Muscle layer of duodenum (tissue), 2 donors: ENCODE data around the gene PLPPR3.
"Not testable (repeated sequence)": the region's sequence is repeated elsewhere in the genome, so short reads cannot be mapped to it uniquely, and the experiment has no call there.

Experiments used
- H3K27ac ChIP-seq: one replicate; pipeline ENCODE4 v1.7.0; 2013; ENCODE audit warnings: mild to moderate bottlenecking, low read length
- H3K27me3 ChIP-seq: one replicate; pipeline ENCODE4 v1.7.0; 2013; ENCODE audit warnings: low read depth, mild to moderate bottlenecking, control low read depth, low read length
- H3K36me3 ChIP-seq, 2 donors: one replicate each; pipeline ENCODE4 v1.7.0; 2013; ENCODE audit warnings: low read length in 2 of 2, control low read depth in 1 of 2, mild to moderate bottlenecking in 1 of 2; ENCODE audit not compliant: insufficient read depth in 2 of 2, control insufficient read depth in 1 of 2
- H3K4me1 ChIP-seq, 2 donors: one replicate each; pipeline ENCODE4 v1.7.0; 2013; ENCODE audit warnings: low read length in 2 of 2, mild to moderate bottlenecking in 2 of 2, control low read depth in 1 of 2, moderate library complexity in 1 of 2; ENCODE audit not compliant: insufficient read depth in 2 of 2, control insufficient read depth in 1 of 2
- H3K4me3 ChIP-seq, 2 donors: one replicate each; pipeline ENCODE4 v1.7.0; 2013; ENCODE audit warnings: low read length in 2 of 2, low read depth in 1 of 2, mild to moderate bottlenecking in 1 of 2
- H3K9me3 ChIP-seq, 2 donors: one replicate each; pipeline ENCODE4 v1.7.0; 2013; ENCODE audit warnings: low read length in 2 of 2, control low read depth in 1 of 2, mild to moderate bottlenecking in 1 of 2; ENCODE audit not compliant: control insufficient read depth in 1 of 2
- donor health status: healthy.

Gene PLPPR3

DNA sequence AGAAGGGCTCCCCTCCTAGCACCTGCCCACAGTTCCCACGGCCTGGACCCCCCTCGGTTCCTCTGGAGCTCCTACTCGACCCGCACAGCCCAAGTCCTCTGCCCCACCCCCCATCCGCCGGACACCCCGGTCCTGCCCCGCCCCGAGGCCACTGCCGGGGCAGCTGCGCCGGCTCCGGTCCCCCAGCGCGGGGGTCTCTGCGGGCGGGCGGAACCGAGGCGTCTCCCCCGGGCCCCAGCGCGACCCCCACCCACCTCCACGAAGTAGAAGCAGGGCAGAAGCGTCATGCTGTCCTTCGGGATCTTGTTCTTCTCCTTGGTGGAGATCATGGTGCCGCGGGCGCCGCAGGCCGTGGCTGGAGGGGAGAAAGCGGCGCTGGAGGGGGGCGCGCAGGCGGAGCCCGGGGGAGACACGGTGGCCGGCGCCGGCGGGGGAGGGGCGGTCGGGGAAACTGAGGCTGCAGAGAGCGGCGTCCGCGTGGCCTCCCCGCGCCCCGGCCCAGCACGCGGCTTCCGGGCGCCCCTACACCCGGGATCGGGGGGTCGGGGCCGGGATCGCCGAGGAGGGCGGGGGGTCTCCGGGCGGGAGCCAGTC lies 427 bp downstream of the PLPPR3 start:
- H3K36me3 ChIP-seq: no peaks in the 10 kb centered on the region
- H3K9me3 ChIP-seq: no peaks in the 10 kb centered on the region
- H3K27ac ChIP-seq: no peak overlapping the region
- H3K4me3 ChIP-seq: peak overlapping the region in 1 of 2 donors; percentile 55
- peaks cover 5% of the 10 kb centered on the region for H3K27me3 ChIP-seq
- H3K4me1 ChIP-seq: peaks cover 0 to 15% of the 10 kb centered on the region in 2 donors

DNA sequence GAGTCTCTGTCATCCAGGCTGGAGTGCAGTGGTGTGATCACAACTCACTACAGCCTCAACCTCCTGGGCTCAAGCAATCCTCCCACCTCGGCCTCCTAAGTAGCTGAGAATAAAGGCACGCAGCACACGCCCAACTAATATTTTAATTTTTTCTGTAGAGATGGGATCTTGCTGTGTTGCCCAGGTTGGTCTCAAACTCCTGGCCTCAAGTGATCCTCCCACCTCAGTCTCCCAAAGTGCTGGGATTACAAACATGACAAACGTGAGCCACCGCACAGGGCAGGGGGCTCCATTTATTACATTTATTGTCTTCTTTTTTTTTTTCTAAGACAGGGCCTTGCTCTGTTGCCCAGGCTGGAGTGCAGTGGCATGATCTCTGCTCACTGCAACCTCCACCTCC lies 1.5 kb downstream of the PLPPR3 start:
- H3K9me3 ChIP-seq, H3K27me3 ChIP-seq, H3K27ac ChIP-seq, H3K4me3 ChIP-seq, H3K36me3 ChIP-seq: not testable (repeated sequence)
- H3K4me1 ChIP-seq: peaks cover 0 to 15% of the 10 kb centered on the region in 2 donors

DNA sequence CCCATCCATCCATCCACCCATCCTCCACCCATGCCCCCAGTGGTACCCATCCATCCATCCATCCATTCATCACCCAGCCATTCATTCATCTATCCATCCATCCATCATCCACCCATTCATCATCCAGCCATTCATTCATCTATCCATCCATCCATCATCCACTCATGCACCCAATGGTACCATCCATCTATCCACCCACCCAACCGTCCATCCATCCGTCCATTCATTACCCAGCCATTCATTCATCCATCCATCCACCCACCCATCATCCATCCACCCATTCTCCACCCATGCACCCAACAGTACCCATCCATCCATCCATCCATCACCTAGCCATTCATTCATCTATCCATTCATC lies 5.3 kb downstream of the PLPPR3 start:
- Histone ChIP-seq H3K4me1 (peaks cover 0 to 4% of the 10 kb centered on the region in 2 donors), H3K9me3 (no peaks in the 10 kb centered on the region)

DNA sequence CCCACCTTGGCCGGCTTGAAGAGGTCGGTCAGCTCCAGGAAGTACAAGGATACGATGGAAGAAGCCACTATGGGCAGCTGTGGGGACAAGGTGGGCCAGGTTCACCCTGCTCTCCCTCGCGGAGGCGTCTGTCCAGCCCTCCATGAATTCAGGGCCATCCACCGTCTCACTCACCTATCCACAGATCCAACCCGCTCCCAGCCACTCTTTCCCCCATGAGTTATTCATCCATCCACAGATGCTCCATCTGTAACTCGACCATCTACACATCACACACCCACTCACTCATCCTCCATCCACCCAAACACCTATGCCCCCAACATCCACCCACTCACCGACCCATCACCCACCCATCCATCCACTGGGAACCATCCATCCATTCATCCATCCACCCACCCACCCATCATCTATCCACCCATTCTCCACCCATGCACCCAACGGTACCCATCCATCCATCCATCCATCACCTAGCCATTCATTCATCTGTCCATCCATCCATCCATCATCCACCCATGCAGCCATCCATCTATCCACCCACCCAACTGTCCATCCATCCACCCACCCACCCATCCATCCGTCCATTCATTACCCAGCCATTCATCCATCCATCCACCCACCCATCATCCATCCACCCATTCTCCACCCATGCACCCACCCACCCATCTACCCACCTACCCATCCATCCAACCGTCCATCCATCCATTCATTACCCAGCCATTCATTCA lies 5.8 kb downstream of the PLPPR3 start:
- no peak overlapping the region for H3K4me3 ChIP-seq
- no peaks in the 10 kb centered on the region for H3K27me3 ChIP-seq
- H3K27ac ChIP-seq: no peak overlapping the region
- no peaks in the 10 kb centered on the region for H3K9me3 ChIP-seq
- peaks cover 7 to 24% of the 10 kb centered on the region in 2 donors for H3K36me3 ChIP-seq
- H3K4me1 ChIP-seq: no peaks in the 10 kb centered on the region

More for the DNA sequence above, 5.3 kb downstream of the PLPPR3 start:
- Histone ChIP-seq H3K36me3 (peaks cover 2 to 18% of the 10 kb centered on the region in 2 donors), H3K27me3 (no peaks in the 10 kb centered on the region), H3K27ac (no peak overlapping the region), H3K4me3 (no peak overlapping the region)

DNA sequence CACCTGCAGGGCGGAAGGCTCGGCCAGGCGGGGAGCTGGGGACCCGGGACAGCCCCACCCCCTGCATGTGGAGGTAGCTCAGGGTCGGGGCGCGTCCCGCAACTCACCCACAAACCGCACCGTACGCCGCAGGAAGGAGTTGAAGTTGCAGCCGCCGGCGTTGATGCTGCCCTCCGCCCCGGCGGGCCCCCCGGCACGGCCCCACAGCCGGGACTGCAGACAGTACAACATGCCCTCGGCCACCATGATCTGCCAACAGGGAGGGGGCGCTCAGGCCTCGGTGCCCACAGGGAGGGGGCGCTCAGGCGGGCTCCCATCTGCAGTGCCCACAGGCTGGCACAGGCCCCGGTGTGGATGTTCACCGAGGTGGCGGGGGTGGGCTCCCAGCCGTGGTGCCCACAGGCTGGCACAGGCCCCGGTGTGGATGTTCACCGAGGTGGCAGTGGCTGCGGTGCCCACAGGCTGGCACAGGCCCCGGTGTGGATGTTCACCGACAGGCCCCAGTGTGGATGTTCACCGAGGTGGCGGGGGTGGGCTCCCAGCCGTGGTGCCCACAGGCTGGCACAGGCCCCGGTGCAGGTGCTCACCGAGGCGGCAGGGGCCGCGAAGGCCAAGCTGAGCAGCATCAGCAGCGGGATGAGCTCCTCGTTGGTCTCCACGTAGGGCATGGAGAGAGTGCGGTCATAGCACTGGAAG lies 6.5 kb downstream of the PLPPR3 start:
- Histone ChIP-seq H3K9me3 (no peaks in the 10 kb centered on the region), H3K27ac (no peak overlapping the region), H3K4me3 (no peak overlapping the region), H3K36me3 (peaks cover 14 to 31% of the 10 kb centered on the region in 2 donors), H3K27me3 (no peaks in the 10 kb centered on the region), H3K4me1 (no peaks in the 10 kb centered on the region)

DNA sequence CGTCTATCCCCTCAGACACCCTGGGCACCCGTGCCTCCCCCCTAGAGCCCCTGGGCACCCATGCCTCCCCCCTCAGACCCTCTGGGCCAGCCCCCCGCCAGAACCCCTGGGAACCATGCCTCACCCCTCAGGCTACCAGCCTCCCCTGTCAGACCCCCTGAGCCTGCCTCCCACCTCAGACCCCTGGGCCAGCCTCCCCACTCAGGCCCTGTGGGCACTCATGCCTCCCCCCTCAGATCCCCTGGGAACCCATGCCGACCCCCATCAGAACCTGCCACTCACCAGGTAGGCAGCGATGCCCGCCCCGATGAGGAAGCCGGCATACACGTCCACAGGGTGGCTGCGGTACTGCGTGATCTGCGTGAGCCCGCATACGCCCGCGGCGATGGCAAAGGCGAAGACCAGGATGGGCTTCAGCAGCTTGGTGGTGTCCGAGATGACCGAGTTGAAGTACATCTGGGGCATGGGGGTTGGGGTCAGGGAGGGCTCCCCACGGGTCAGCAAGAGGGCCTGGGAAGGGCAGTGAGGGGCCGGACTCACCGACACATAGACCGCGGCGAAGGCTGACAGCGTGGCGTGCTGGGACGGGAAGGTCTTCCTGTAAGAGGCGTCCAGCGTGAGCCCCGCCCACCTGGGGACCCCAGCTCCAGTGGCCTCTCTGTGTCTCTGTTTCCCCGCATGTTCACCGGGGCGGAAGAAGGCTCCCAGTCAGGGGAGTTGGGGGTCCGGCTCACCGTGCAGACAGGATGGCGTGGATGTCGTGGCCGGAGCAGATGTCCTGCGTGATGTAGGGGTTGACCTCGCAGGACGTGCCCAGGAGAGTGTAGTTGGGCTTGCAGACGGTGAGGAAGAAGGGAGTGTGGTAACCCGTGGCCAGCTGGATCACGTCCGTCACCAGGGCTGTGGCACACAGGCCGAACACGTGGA lies 7.3 kb downstream of the PLPPR3 start:
- no peaks in the 10 kb centered on the region for H3K27me3 ChIP-seq
- H3K27ac ChIP-seq: no peak overlapping the region
- peaks cover 21 to 39% of the 10 kb centered on the region in 2 donors for H3K36me3 ChIP-seq
- H3K9me3 ChIP-seq: no peaks in the 10 kb centered on the region
- no peak overlapping the region for H3K4me3 ChIP-seq
- no peaks in the 10 kb centered on the region for H3K4me1 ChIP-seq

DNA sequence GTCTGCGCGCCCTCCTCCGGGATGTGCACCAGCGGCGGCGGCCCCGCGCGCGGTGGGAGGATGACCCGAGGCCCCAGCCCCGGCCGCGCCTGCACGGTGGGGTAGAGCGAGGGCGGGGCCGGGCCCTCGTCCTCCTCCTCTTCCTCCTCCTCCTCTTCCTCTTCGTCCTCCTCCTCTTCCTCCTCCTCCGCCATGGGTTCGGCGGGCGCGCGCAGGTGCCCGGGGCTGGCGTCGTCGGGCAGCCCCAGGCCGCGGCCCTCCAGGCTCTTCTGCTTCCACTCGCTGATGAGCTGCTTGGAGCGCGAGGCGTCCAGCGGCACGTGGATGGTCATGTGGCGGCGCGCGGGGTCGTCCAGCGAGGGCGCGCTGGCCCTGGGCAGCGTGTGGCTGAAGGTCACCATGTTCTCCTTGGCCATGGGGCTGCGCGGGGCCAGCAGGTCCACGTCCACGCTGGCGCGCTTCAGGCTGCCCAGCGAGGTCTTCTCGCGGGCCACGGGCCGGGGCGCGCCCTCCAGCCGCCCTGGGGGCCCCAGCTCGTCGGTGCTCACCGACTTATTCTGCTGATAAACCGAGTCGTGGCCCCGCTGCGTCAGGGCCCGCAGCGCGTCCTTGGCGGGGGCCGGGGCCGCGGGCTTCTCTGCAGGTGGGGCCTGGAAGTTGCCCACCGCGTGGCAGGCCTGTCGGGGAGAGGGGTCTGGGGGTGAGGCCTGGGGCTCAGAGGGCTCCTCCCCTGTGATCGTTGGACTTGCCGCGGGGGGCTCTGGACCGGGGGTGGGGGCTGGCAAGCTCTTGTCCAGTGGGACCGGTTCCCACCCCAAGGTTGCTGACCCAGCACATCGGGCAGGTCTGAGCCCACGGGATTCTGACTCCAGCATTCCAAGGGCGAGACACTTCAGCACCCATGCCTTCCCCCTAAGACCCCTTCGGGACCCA lies 8.3 kb downstream of the PLPPR3 start:
- H3K27me3 ChIP-seq: no peaks in the 10 kb centered on the region
- no peaks in the 10 kb centered on the region for H3K9me3 ChIP-seq
- no peak overlapping the region for H3K27ac ChIP-seq
- no peaks in the 10 kb centered on the region for H3K4me1 ChIP-seq
- no peak overlapping the region for H3K4me3 ChIP-seq
- H3K36me3 ChIP-seq: peaks cover 21 to 47% of the 10 kb centered on the region in 2 donors

DNA sequence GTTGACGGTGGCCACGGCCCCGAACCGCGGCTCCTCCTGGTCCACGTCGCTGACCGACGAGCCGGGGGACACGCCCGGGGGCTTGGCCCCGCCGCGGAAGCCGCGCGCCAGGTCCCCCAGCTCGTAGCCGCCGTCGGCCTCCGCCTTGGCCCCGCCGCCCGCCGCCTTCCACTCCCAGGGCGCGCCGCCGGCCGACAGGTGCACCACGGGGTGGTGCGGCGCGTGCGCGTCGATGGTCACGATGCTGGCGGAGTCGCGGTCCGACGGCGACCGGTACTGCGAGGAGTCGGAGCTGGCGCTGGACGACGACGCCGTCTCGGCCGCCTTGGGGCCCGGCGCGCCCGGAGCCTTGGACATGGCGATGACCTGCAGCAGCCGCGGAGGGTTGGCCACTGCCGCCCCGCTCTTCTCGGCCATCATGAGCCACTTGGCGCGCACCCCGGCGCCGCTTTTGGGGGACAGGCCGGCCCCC lies 9.0 kb downstream of the PLPPR3 start:
- peaks cover 24 to 53% of the 10 kb centered on the region in 2 donors for H3K36me3 ChIP-seq
- no peaks in the 10 kb centered on the region for H3K27me3 ChIP-seq
- H3K27ac ChIP-seq: no peak overlapping the region
- H3K4me3 ChIP-seq: no peak overlapping the region
- no peaks in the 10 kb centered on the region for H3K4me1 ChIP-seq
- H3K9me3 ChIP-seq: no peaks in the 10 kb centered on the region

DNA sequence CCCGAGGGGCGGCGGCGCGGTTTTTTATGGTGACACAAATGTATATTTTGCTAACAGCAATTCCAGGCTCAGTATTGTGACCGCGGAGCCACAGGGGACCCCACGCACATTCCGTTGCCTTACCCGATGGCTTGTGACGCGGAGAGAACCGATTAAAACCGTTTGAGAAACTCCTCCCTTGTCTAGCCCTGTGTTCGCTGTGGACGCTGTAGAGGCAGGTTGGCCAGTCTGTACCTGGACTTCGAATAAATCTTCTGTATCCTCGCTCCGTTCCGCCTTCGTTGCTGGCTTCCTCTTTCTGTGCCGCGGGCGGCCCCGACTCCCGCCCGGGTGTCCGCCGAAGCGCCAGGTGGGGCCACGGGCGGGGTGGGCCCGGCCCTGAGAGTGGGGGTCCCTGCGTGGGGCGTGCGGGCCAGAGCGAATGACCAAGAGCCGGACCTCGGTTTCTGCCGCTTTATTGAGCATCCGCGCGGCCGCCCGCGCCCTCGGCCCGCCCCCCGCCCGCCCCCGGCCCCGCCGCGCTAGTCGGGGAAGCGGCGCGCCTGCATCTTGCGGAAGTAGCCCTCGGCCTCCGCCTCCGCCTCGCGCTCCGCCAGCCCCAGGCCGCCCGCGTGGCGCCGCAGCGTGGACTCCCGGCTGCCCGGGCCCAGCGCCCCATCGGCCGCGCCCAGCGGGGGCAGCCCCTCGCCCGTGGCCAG lies 9.6 kb downstream of the PLPPR3 start:
- no peaks in the 10 kb centered on the region for H3K27me3 ChIP-seq
- no peaks in the 10 kb centered on the region for H3K4me1 ChIP-seq
- peaks cover 30 to 59% of the 10 kb centered on the region in 2 donors for H3K36me3 ChIP-seq
- no peak overlapping the region for H3K27ac ChIP-seq
- no peak overlapping the region for H3K4me3 ChIP-seq
- no peaks in the 10 kb centered on the region for H3K9me3 ChIP-seq
